B cell (primary cell): ENCODE data around the gene PUM1. TPM values are rescaled to one million over a fixed set of nuclear protein-coding genes. Genes with fewer than 3 reads are reported as not detected.

Experiments
- ATAC-seq: fragments of 200-7000 bp; cut with Tn5 transposase; one replicate; pipeline ENCODE4 v1.10.0; 2021; ENCODE audit warnings: low read depth, mild to moderate bottlenecking, moderate number of reproducible peaks, moderate library complexity
- CTCF ChIA-PET: fragments of 350-600 bp; sonication (Branson Sonifier 250); formaldehyde crosslinking; loops from one replicate; lab custom pipeline; 2021; ENCODE audit warnings: antibody characterized with exemption, inconsistent platforms; lab: Charles Lee
- POLR2A ChIA-PET: fragments of 350-600 bp; sonication (Branson Sonifier 250); formaldehyde crosslinking; loops from one replicate; lab custom pipeline; 2021; ENCODE audit warnings: antibody characterized with exemption; lab: Charles Lee
- DNase-seq: peaks from one replicate; pipeline ENCODE4 v3.0.0; 2013
- H2AFZ ChIP-seq: 2 replicates; pipeline ENCODE4 v1.6.1; 2012; ENCODE audit warnings: mild to moderate bottlenecking, low read depth, low read length; ENCODE audit not compliant: insufficient read depth, poor library complexity, severe bottlenecking
- H3K27ac ChIP-seq, 2 donors: 1 replicate in 1 of 2; 2 replicates in 1 of 2; pipeline ENCODE4 v1.5.1; 2012 to 2013; ENCODE audit warnings: low read length in 2 of 2, mild to moderate bottlenecking in 2 of 2, moderate library complexity in 1 of 2
- H3K27me3 ChIP-seq, 4 experiments: fragments of 200-600 bp in 1 of 4; sonication (generic) in 1 of 4; replicated peaks in 1 of 4; 1 replicate in 2 of 4; 2 replicates in 2 of 4; pipeline versions ENCODE4 v1.6.1 to v1.7.0; 2013 to 2016; ENCODE audit warnings: low read length in 3 of 4, mild to moderate bottlenecking in 2 of 4, mixed read lengths in 1 of 4, moderate library complexity in 1 of 4; ENCODE audit not compliant: insufficient read depth in 4 of 4, control insufficient read depth in 3 of 4; ENCODE audit errors: control extremely low read depth in 1 of 4
- H3K36me3 ChIP-seq, 2 experiments: replicated peaks in 1 of 2; 1 replicate in 1 of 2; 2 replicates in 1 of 2; pipeline versions ENCODE4 v1.6.1 to v1.7.1; 2013; ENCODE audit warnings: low read length in 1 of 2; ENCODE audit not compliant: insufficient read depth in 2 of 2, control insufficient read depth in 1 of 2; ENCODE audit errors: control extremely low read depth in 1 of 2, extremely low read depth in 1 of 2
- H3K4me1 ChIP-seq, 2 donors: fragments of 200-600 bp in 1 of 2; sonication (generic) in 1 of 2; 1 replicate in 1 of 2; 2 replicates in 1 of 2; pipeline versions ENCODE4 v1.5.1 to v1.6.1; 2013 to 2017; ENCODE audit warnings: low read length in 2 of 2; ENCODE audit not compliant: control insufficient read depth in 2 of 2, insufficient read depth in 2 of 2
- H3K4me2 ChIP-seq: replicated peaks from 2 replicates; pipeline ENCODE3; 2012; ENCODE audit warnings: mild to moderate bottlenecking, low read depth, low read length; ENCODE audit not compliant: poor library complexity, severe bottlenecking
- H3K4me3 ChIP-seq, 5 experiments: fragments of 200-600 bp in 1 of 5; sonication (generic) in 1 of 5; 1 replicate in 3 of 5; 2 replicates in 2 of 5; pipeline versions ENCODE4 v1.5.1 to v1.7.0; 2011 to 2016; ENCODE audit warnings: low read length in 4 of 5, mild to moderate bottlenecking in 4 of 5, low read depth in 2 of 5, control low read depth in 1 of 5, moderate library complexity in 1 of 5; ENCODE audit not compliant: insufficient read depth in 1 of 5; ENCODE audit errors: control extremely low read depth in 1 of 5, extremely low read depth in 1 of 5
- H3K79me2 ChIP-seq: fragments of 200-600 bp; sonication (generic); one replicate; pipeline ENCODE4 v1.6.0; 2016; ENCODE audit warnings: low read length; ENCODE audit not compliant: control insufficient read depth, insufficient read depth
- H3K9ac ChIP-seq: fragments of 200-600 bp; sonication (generic); 2 replicates; pipeline ENCODE4 v1.6.1; 2017; ENCODE audit warnings: mild to moderate bottlenecking, low read length, moderate library complexity
- H3K9me3 ChIP-seq, 3 donors: one replicate each; pipeline versions ENCODE4 v1.6.1 to v1.7.1; 2013; ENCODE audit warnings: low read length in 2 of 3; ENCODE audit not compliant: control insufficient read depth in 2 of 3, insufficient read depth in 1 of 3; ENCODE audit errors: control extremely low read depth in 1 of 3
- H4K20me1 ChIP-seq: 2 replicates; pipeline ENCODE4 v1.6.0; 2012; ENCODE audit warnings: mild to moderate bottlenecking, low read length; ENCODE audit not compliant: insufficient read depth, control insufficient read depth, poor library complexity, severe bottlenecking
- H3K27ac Mint-ChIP-seq: one replicate; pipeline ENCODE4 v1.8.0; 2021; ENCODE audit warnings: mixed read lengths
- H3K27me3 Mint-ChIP-seq: one replicate; pipeline ENCODE4 v1.8.0; 2021; ENCODE audit warnings: mixed read lengths
- H3K4me1 Mint-ChIP-seq: one replicate; pipeline ENCODE4 v1.8.0; 2021; ENCODE audit warnings: mixed read lengths
- H3K4me3 Mint-ChIP-seq: one replicate; pipeline ENCODE4 v1.8.0; 2021; ENCODE audit warnings: mixed read lengths
- H3K9me3 Mint-ChIP-seq: one replicate; pipeline ENCODE4 v1.8.0; 2022; ENCODE audit warnings: mixed read lengths; ENCODE audit not compliant: insufficient read depth
- CTCF ChIP-seq: fragments of 200-600 bp; IDR thresholded peaks from one replicate; pipeline ENCODE4 v1.8.0; 2022; ENCODE audit warnings: antibody characterized with exemption, mild to moderate bottlenecking
- EZH2 ChIP-seq: IDR thresholded peaks from 2 replicates; pipeline ENCODE4 v1.6.1; 2012; ENCODE audit warnings: borderline replicate concordance, low read depth, mild to moderate bottlenecking, moderate library complexity, low read length; ENCODE audit not compliant: insufficient read depth, poor library complexity, severe bottlenecking
- WGBS: methylation state at CpG from one replicate; pipeline ENCODE4 v1.1.5; 2013; ENCODE audit warnings: missing lambda C conversion rate; ENCODE audit not compliant: insufficient coverage; 5-methylcytosine and 5-hydroxymethylcytosine counted together
- intact Hi-C: fragments of 100-400 bp; cut with micrococcal nuclease; formaldehyde crosslinking; loops from one replicate; pipeline ENCODE4 v1.10.0; 2022
- polyA plus RNA-seq: library from polyadenylated mRNA; depleted of rRNA; stranded (reverse); fragments of >200 nt; gene quantifications from 2 replicates; pipeline ENCODE4 v1.2.3, GENCODE V29; 2012
- total RNA-seq, 2 donors: library from RNA; stranded (reverse); fragments of 120-200 nt in 1 of 2; gene quantifications; 1 replicate in 1 of 2; 2 replicates in 1 of 2; pipeline versions ENCODE4 v1.2.3 to v1.2.4, GENCODE V29; 2013 to 2022

The PUM1 gene
- total and polyA plus RNA-seq, 2 donors (not counting 1 experiment from before 2014, with no cell fraction given) = 52.8 to 177 TPM

DNA sequence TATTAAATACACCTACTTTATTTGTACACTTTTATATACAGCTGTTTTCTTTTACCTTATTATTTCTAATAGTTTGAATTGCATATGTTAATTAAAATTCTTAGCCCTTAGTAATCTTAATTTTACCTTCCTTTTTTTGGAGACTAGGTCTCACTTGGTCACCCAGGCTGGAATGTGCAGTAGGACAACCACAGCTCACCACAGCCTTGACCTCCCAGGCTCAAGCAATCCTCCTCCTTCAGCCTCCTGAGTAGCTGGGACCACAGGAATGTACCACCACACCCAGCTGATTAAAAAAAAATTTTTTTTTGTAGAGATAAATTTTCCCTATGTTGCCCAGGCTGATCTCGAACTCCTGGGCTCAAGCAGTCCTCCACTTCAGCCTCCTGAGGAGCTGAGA is 141.9 kb downstream of the PUM1 start:
- H3K4me1 ChIP-seq = no peaks in the 10 kb centered on the region
- no peaks in the 10 kb centered on the region for H3K9me3 ChIP-seq
- DNase-seq (no peak), ATAC-seq (no peak)
- H3K36me3 ChIP-seq = no peaks in the 10 kb centered on the region
- H3K27me3 Mint-ChIP-seq = peaks cover 15% of the 10 kb centered on the region
- H3K79me2 ChIP-seq = no peaks in the 10 kb centered on the region
- H3K9ac ChIP-seq = no peak overlapping the region
- no peaks in the 10 kb centered on the region for H4K20me1 ChIP-seq
- H3K27ac ChIP-seq = no peak overlapping the region
- ChIA-PET CTCF (interaction anchor here (1.0 to 9.7 kb wide), 3 partner anchors 121 to 204 kb away, joined by 3 to 58 read pairs (median 6); no protein-coding TSS in a partner anchor), POLR2A (no interaction called here)
- no peak overlapping the region for H3K4me3 Mint-ChIP-seq
- H2AFZ ChIP-seq = no peak overlapping the region
- H3K4me3 ChIP-seq = no peak overlapping the region
- no CpG with 5 or more reads among the region's 1 CpG for WGBS
- no peak overlapping the region for H3K27ac Mint-ChIP-seq
- TF ChIP-seq EZH2 (no peak), CTCF (no peak)
- H3K4me1 Mint-ChIP-seq = no peaks in the 10 kb centered on the region
- intact Hi-C loops = no loop called here
- H3K27me3 ChIP-seq = peaks cover 0 to 4% (median 0%) of the 10 kb centered on the region in 4 experiments
- H3K9me3 Mint-ChIP-seq = no peaks in the 10 kb centered on the region
- no peak overlapping the region for H3K4me2 ChIP-seq

GRCh38 chr1:30920827-30921226 is 144.7 kb downstream of the PUM1 start:
- peaks cover 0 to 4% (median 0%) of the 10 kb centered on the region in 4 experiments for H3K27me3 ChIP-seq
- no peaks in the 10 kb centered on the region for H3K4me1 Mint-ChIP-seq
- CTCF ChIA-PET = interaction anchor here (1.8 to 9.7 kb wide), 3 partner anchors 8 to 118 kb away, joined by 5 to 58 read pairs (median 6); no protein-coding TSS in a partner anchor

More at GRCh38 chr1:30920827-30921226, 144.7 kb downstream of the PUM1 start:
- no peak overlapping the region for H3K4me3 Mint-ChIP-seq
- no peak overlapping the region for H3K4me3 ChIP-seq
- peaks cover 18% of the 10 kb centered on the region for H3K27me3 Mint-ChIP-seq
- POLR2A ChIA-PET = interaction anchor here (1.6 kb wide), 1 partner anchor 202 kb away, joined by 7 read pairs; no protein-coding TSS in a partner anchor
- H3K79me2 ChIP-seq = no peaks in the 10 kb centered on the region
- H3K9ac ChIP-seq = no peak overlapping the region
- DNase-seq (no peak), ATAC-seq (no peak)
- 95% methylated on average over 6 of the region's 7 CpGs for WGBS
- no peak overlapping the region for H2AFZ ChIP-seq
- no peaks in the 10 kb centered on the region for H3K36me3 ChIP-seq
- no peak overlapping the region for H3K4me2 ChIP-seq
- no peaks in the 10 kb centered on the region for H3K9me3 Mint-ChIP-seq
- H4K20me1 ChIP-seq = no peaks in the 10 kb centered on the region
- no peak overlapping the region for H3K27ac ChIP-seq
- no peak for TF ChIP-seq EZH2
- TF ChIP-seq CTCF = no peak
- intact Hi-C loops = no loop called here
- no peak overlapping the region for H3K27ac Mint-ChIP-seq
- H3K4me1 ChIP-seq = no peaks in the 10 kb centered on the region
- no peaks in the 10 kb centered on the region for H3K9me3 ChIP-seq
